ENCODE data around the gene PLXDC2. TPM values are rescaled to one million over a fixed set of nuclear protein-coding genes. Genes with fewer than 3 reads are reported as not detected.

Gene PLXDC2
- total RNA-seq, 1 donor from 2014 or later = 73.1 TPM

- no peak overlapping the region for H3K27ac Mint-ChIP-seq (ENCODE audit: unreplicated experiment)
- no peak overlapping the region for H3K4me3 Mint-ChIP-seq (ENCODE audit: unreplicated experiment)
- H3K36me3 Mint-ChIP-seq (ENCODE audit: low read depth, unreplicated experiment) = peaks cover 4% of the 10 kb centered on the region
- DNase-seq (ENCODE audit: low spot score) = no peak
- no peak for TF ChIP-seq CTCF (IDR thresholded peaks at IDR 0.05; ENCODE audit: unreplicated experiment)
- H3K9me3 Mint-ChIP-seq (ENCODE audit: unreplicated experiment) = no peaks in the 10 kb centered on the region
- no peaks in the 10 kb centered on the region for H3K4me1 Mint-ChIP-seq (ENCODE audit: unreplicated experiment)
- no peaks in the 10 kb centered on the region for H3K27me3 Mint-ChIP-seq (ENCODE audit: unreplicated experiment)
These were observed 32.2 kb downstream of the PLXDC2 start for GRCh38 chr10:19848226-19848985.

GRCh38 chr10:19853831-19854230 lies 37.6 kb downstream of the PLXDC2 start:
- no peaks in the 10 kb centered on the region for H3K9me3 Mint-ChIP-seq (ENCODE audit: unreplicated experiment)
- DNase-seq (ENCODE audit: low spot score) = no peak
- H3K27ac Mint-ChIP-seq (ENCODE audit: unreplicated experiment) = no peak overlapping the region
- no peak overlapping the region for H3K4me3 Mint-ChIP-seq (ENCODE audit: unreplicated experiment)
- no peaks in the 10 kb centered on the region for H3K4me1 Mint-ChIP-seq (ENCODE audit: unreplicated experiment)
- no peaks in the 10 kb centered on the region for H3K36me3 Mint-ChIP-seq (ENCODE audit: low read depth, unreplicated experiment)
- H3K27me3 Mint-ChIP-seq (ENCODE audit: unreplicated experiment) = no peaks in the 10 kb centered on the region
- TF ChIP-seq CTCF (IDR thresholded peaks at IDR 0.05; ENCODE audit: unreplicated experiment) = no peak

GRCh38 chr10:19857876-19858275 lies 41.6 kb downstream of the PLXDC2 start:
- no peaks in the 10 kb centered on the region for H3K27me3 Mint-ChIP-seq (ENCODE audit: unreplicated experiment)
- DNase-seq (ENCODE audit: low spot score) = no peak
- no peak for TF ChIP-seq CTCF (IDR thresholded peaks at IDR 0.05; ENCODE audit: unreplicated experiment)
- no peaks in the 10 kb centered on the region for H3K9me3 Mint-ChIP-seq (ENCODE audit: unreplicated experiment)
- peaks cover 3% of the 10 kb centered on the region for H3K4me1 Mint-ChIP-seq (ENCODE audit: unreplicated experiment)
- no peak overlapping the region for H3K4me3 Mint-ChIP-seq (ENCODE audit: unreplicated experiment)
- H3K27ac Mint-ChIP-seq (ENCODE audit: unreplicated experiment) = no peak overlapping the region
- H3K36me3 Mint-ChIP-seq (ENCODE audit: low read depth, unreplicated experiment) = no peaks in the 10 kb centered on the region

- no peak overlapping the region for H3K27ac Mint-ChIP-seq (ENCODE audit: unreplicated experiment)
- no peak for DNase-seq (ENCODE audit: low spot score)
- H3K9me3 Mint-ChIP-seq (ENCODE audit: unreplicated experiment) = no peaks in the 10 kb centered on the region
- H3K36me3 Mint-ChIP-seq (ENCODE audit: low read depth, unreplicated experiment) = peaks cover 6% of the 10 kb centered on the region
- peaks cover 3% of the 10 kb centered on the region for H3K4me1 Mint-ChIP-seq (ENCODE audit: unreplicated experiment)
- no peaks in the 10 kb centered on the region for H3K27me3 Mint-ChIP-seq (ENCODE audit: unreplicated experiment)
- TF ChIP-seq CTCF (IDR thresholded peaks at IDR 0.05; ENCODE audit: unreplicated experiment) = no peak
- no peak overlapping the region for H3K4me3 Mint-ChIP-seq (ENCODE audit: unreplicated experiment)
These were observed 43.9 kb downstream of the PLXDC2 start for GRCh38 chr10:19860107-19860506.

- TF ChIP-seq CTCF (IDR thresholded peaks at IDR 0.05; ENCODE audit: unreplicated experiment) = no peak
- no peaks in the 10 kb centered on the region for H3K27me3 Mint-ChIP-seq (ENCODE audit: unreplicated experiment)
- no peak overlapping the region for H3K4me3 Mint-ChIP-seq (ENCODE audit: unreplicated experiment)
- no peak for DNase-seq (ENCODE audit: low spot score)
- H3K27ac Mint-ChIP-seq (ENCODE audit: unreplicated experiment) = no peak overlapping the region
- H3K9me3 Mint-ChIP-seq (ENCODE audit: unreplicated experiment) = no peaks in the 10 kb centered on the region
- H3K4me1 Mint-ChIP-seq (ENCODE audit: unreplicated experiment) = peaks cover 3% of the 10 kb centered on the region
- H3K36me3 Mint-ChIP-seq (ENCODE audit: low read depth, unreplicated experiment) = peaks cover 10% of the 10 kb centered on the region
These were observed 46.7 kb downstream of the PLXDC2 start for GRCh38 chr10:19862811-19863515.

Measured in endothelial cell (in vitro differentiated cells).